Left kidney (tissue), 2 donors: Measurements from ENCODE around the gene KCNQ1. TPM values are rescaled to one million over a fixed set of nuclear protein-coding genes. Genes with fewer than 3 reads are reported as not detected.

Experiments used
- DNase-seq: peaks from one replicate; pipeline ENCODE4 v3.0.0-alpha.2; 2013
- polyA plus RNA-seq: library from polyadenylated mRNA; unstranded; fragments of 120-200 nt; gene quantifications from one replicate; pipeline ENCODE4 v1.2.1, GENCODE V29; 2013; ENCODE audit not compliant: insufficient read length

Gene KCNQ1
- polyA plus RNA-seq, 1 donor, result 9.1 TPM

GRCh38 chr11:2681408-2682145 is 236.8 kb downstream of the KCNQ1 start:
- no peak for DNase-seq

- DNase-seq, result no peak
Measured at GRCh38 chr11:2683806-2684205, 239.0 kb downstream of the KCNQ1 start.

- DNase-seq, result no peak
Measured at GRCh38 chr11:2684581-2684980, 239.8 kb downstream of the KCNQ1 start.

- no peak for DNase-seq
Measured at GRCh38 chr11:2685051-2685450, 240.2 kb downstream of the KCNQ1 start.

- no peak for DNase-seq
Measured at GRCh38 chr11:2685566-2686359, 241.0 kb downstream of the KCNQ1 start.

- DNase-seq, result no peak
Measured at GRCh38 chr11:2686360-2687222, 241.8 kb downstream of the KCNQ1 start.

- no peak for DNase-seq
Measured at GRCh38 chr11:2687223-2687530, 242.4 kb downstream of the KCNQ1 start.

- no peak for DNase-seq
Measured at GRCh38 chr11:2687782-2688191, 243.0 kb downstream of the KCNQ1 start.

GRCh38 chr11:2688381-2689231 is 243.8 kb downstream of the KCNQ1 start:
- DNase-seq, result no peak

GRCh38 chr11:2689651-2690575 is 245.1 kb downstream of the KCNQ1 start:
- DNase-seq, result no peak

- DNase-seq, result no peak
Measured at GRCh38 chr11:2690596-2691354, 246.0 kb downstream of the KCNQ1 start.

GRCh38 chr11:2691355-2691761 is 246.6 kb downstream of the KCNQ1 start:
- DNase-seq, result no peak

- no peak for DNase-seq
Measured at GRCh38 chr11:2691991-2692875, 247.4 kb downstream of the KCNQ1 start.

GRCh38 chr11:2693271-2694261 is 248.8 kb downstream of the KCNQ1 start:
- DNase-seq, result no peak

- DNase-seq, result no peak
Measured at GRCh38 chr11:2694495-2694894, 249.7 kb downstream of the KCNQ1 start.

- DNase-seq, result no peak
Measured at GRCh38 chr11:2694995-2695939, 250.5 kb downstream of the KCNQ1 start.
